HepG2 (cell line): Measurements from ENCODE around the gene CDH23.

ENCODE experiments used
- AHDC1 ChIP-seq: sonication (generic); formaldehyde crosslinking; IDR thresholded peaks from 2 replicates; pipeline ENCODE4 v1.5.1; 2020; ENCODE audit warnings: mild to moderate bottlenecking, missing genetic modification reagents, borderline replicate concordance
- ATF7 ChIP-seq, 2 experiments: fragments of 450-650 bp in 1 of 2; sonication (generic) in 1 of 2; formaldehyde crosslinking in 1 of 2; IDR thresholded peaks; 2 replicates each; pipeline versions ENCODE4 v1.4.0 to v1.6.1; 2016 to 2020; ENCODE audit warnings: antibody characterized with exemption in 1 of 2, mild to moderate bottlenecking in 1 of 2, missing genetic modification reagents in 1 of 2
- HNRNPH1 ChIP-seq: fragments of 200-400 bp; formaldehyde crosslinking; optimal IDR thresholded peaks from 2 replicates; pipeline ENCODE3; 2017; ENCODE audit warnings: mild to moderate bottlenecking, low read depth, low read length
- MAFK ChIP-seq, 2 experiments: IDR thresholded peaks in 1 of 2; conservative IDR thresholded peaks in 1 of 2; 2 replicates each; pipeline ENCODE4 v1.6.1; 2011; ENCODE audit warnings: improper control_type of control experiment in 2 of 2, low read length in 2 of 2
- MAX ChIP-seq: IDR thresholded peaks from 2 replicates; pipeline ENCODE4 v1.6.1; 2012; ENCODE audit warnings: inconsistent platforms
- POLR2A ChIP-seq, 2 experiments: IDR thresholded peaks; 2 replicates each; pipeline ENCODE4 v1.6.1; 2011; ENCODE audit warnings: low read depth in 2 of 2, low read length in 2 of 2, mild to moderate bottlenecking in 1 of 2, moderate library complexity in 1 of 2; ENCODE audit not compliant: insufficient read depth in 1 of 2
- TFE3 ChIP-seq: IDR thresholded peaks from 2 replicates; pipeline ENCODE4 v1.6.1; 2016
- USF2 ChIP-seq, 2 experiments: sonication (generic) in 1 of 2; formaldehyde crosslinking in 1 of 2; IDR thresholded peaks; 2 replicates each; pipeline versions ENCODE4 v1.5.1 to v1.6.1; 2011 to 2020; ENCODE audit warnings: borderline replicate concordance in 1 of 2, low read depth in 1 of 2, low read length in 1 of 2, mild to moderate bottlenecking in 1 of 2, missing genetic modification reagents in 1 of 2, moderate library complexity in 1 of 2
- ZNF121 ChIP-seq: sonication (generic); formaldehyde crosslinking; IDR thresholded peaks from 2 replicates; pipeline ENCODE4 v1.5.0; 2020; ENCODE audit warnings: mild to moderate bottlenecking, missing genetic modification reagents
- ZNF580 ChIP-seq: IDR thresholded peaks from 2 replicates; pipeline ENCODE4 v1.6.1; 2016; ENCODE audit warnings: low read depth, borderline replicate concordance
- ZNF7 ChIP-seq: IDR thresholded peaks from 2 replicates; pipeline ENCODE4 v1.6.1; 2016; ENCODE audit warnings: missing biosample characterization, missing genetic modification reagents

- no peak for TF ChIP-seq MAFK (conservative IDR thresholded peaks at IDR 0.05 in 1 of 2, IDR thresholded peaks at IDR 0.05 in 1 of 2; ENCODE audit: low read length in 2 of 2)
- no peak for TF ChIP-seq ZNF121 (CRISPR knock-in tag)
- no peak for TF ChIP-seq POLR2A (IDR thresholded peaks at IDR 0.05; ENCODE audit: insufficient read depth in 1 of 2, low read depth in 2 of 2, low read length in 2 of 2)
- TF ChIP-seq ATF7 (IDR thresholded peaks at IDR 0.05) = no peak
- no peak for TF ChIP-seq ATF7 (CRISPR knock-in tag; IDR thresholded peaks at IDR 0.05)
- TF ChIP-seq TFE3 (CRISPR knock-in tag) = no peak
- TF ChIP-seq ZNF580 (CRISPR knock-in tag) = no peak
- TF ChIP-seq HNRNPH1 = no peak
- no peak for TF ChIP-seq AHDC1
- no peak for TF ChIP-seq USF2 (IDR thresholded peaks at IDR 0.05; ENCODE audit: low read depth, low read length)
- no peak for TF ChIP-seq USF2 (CRISPR knock-in tag; IDR thresholded peaks at IDR 0.05; ENCODE audit: borderline replicate concordance)
- no peak for TF ChIP-seq MAX
- TF ChIP-seq ZNF7 (CRISPR knock-in tag) = no peak
Measured at GRCh38 chr10:71636588-71636987, 239.9 kb downstream of the CDH23 start.
